ENCODE data around the gene XAB2.
A peak's percentile ranks its signal among the peaks of the same experiment; 100 is the strongest.

Gene XAB2

GRCh38 chr19:7648265-7649014 is 19.1 kb upstream of the XAB2 start:
- DNase-seq = peak; percentile 60

GRCh38 chr19:7647156-7647555 is 17.8 kb upstream of the XAB2 start:
- no peak for DNase-seq

GRCh38 chr19:7646426-7646700 is 17.0 kb upstream of the XAB2 start:
- no peak for DNase-seq

GRCh38 chr19:7645656-7646425 is 16.5 kb upstream of the XAB2 start:
- DNase-seq = no peak

- DNase-seq = no peak
Measured at GRCh38 chr19:7645163-7645562, 15.8 kb upstream of the XAB2 start.

- no peak for DNase-seq
Measured at GRCh38 chr19:7644550-7644877, 15.2 kb upstream of the XAB2 start.

DNA sequence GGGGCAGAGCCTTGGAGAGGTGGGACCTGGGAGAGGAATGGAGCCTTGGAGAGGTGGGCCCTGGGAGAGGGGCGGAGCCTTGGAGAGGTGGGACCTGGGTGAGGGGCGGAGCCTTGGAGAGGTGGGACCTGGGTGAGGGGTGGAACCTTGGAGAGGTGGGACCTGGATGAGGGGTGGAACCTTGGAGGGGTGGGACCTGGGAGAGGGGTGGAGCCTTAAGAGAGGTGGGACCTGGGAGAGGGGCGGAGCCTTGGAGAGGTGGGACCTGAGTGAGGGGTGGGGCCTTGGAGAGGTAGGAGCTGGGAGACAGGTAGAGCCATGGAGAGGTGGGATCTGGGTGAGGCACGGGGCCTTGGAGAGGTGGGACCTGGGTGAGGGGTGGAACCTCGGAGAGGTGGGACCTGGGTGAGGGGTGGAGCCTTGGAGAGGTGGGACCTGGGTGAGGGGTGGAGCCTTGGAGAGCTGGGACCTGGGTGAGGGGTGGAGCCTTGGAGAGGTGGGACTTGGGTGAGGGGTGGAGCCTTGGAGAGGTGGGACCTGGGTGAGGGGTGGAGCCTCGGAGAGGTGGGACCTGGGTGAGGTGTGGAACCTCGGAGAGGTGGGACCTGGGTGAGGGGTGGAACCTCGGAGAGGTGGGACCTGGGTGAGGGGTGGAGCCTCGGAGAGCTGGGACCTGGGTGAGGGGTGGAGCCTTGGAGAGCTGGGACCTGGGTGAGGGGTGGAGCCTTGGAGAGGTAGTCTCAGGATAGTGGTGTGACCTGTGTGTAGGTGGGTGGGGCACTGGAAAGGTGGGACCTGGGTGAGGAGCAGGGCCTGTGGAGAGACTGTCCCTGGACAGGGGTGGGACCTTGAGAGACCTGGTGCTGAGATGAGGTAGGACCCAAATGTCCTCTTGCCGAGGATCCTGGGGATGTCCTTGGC is 14.5 kb upstream of the XAB2 start:
- DNase-seq = peak; percentile 46

GRCh38 chr19:7643031-7643415 is 13.7 kb upstream of the XAB2 start:
- no peak for DNase-seq

DNA sequence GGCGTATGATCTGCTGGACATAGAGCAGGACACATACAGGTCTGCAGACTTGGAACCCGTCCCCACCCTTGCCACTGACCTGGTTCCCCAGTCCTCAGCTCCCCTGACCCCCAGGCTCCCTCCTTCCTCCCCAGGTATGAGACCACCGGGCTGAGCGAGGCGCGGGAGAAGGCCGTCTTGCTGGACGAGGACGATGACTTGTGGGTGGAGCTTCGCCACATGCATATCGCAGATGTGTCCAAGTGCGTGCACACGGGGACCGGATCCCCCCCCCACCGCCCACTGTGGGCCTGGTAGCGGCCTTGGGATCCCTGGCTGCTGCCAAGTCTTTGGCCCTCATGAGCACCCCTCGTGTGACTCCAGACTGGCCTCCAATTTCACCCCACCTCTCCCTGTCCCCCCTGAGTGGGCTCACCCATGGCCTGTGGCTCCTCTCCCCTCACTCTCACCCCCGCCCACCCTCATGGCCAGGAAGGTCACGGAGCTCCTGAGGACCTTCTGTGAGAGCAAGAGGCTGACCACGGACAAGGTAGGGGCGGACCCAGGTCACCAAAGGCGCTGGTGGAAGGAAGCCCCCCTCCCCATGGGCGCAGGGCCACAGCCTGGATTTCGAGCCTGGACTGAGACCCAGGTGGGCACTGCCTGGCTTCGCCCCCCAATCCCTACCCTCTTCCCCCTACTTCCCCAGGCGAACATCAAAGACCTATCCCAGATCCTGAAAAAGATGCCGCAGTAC is 13.1 kb upstream of the XAB2 start:
- no peak for DNase-seq

DNA sequence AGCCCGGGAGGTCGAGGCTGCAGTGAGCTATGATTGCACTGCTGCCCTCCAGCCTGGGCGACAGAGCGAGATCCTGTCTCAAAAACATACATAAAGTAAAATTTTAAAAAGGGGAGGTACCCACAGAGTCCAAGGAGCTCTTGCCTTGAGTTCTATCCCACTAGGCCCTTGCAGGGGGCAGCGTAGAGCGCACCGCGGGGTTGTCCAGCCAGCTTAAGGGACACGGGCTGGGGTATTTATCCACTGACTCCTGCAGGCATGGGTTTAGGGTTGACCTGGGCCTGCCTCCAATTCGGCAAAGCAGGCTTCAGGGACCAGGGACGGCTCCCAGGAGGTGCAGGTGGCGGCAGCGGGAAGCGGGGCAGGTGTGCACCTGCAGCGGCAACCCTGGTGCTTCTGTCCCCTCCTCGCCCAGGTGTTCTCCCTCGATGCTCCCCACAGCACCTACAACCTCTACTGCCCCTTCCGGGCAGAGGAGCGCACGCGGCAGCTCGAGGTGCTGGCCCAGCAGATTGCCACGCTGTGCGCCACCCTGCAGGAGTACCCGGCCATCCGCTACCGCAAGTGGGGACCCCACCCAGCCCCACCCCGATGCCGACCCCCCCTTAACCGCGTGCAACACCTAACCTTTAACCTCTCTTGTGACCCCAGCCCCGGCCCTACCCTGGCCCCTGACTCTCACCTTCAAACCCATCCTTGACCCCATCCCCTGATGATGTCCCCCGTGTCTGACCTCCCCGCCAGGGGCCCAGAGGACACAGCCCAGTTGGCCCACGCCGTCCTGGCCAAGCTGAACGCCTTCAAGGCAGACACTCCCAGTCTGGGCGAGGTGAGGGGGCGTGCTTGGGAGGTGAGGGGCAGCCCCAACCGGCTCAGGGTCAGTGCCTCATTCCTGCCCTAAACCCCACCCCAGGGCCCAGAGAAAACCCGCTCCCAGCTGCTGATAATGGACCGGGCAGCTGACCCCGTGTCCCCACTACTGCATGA is 12.2 kb upstream of the XAB2 start:
- peak; percentile 16 for DNase-seq

DNA sequence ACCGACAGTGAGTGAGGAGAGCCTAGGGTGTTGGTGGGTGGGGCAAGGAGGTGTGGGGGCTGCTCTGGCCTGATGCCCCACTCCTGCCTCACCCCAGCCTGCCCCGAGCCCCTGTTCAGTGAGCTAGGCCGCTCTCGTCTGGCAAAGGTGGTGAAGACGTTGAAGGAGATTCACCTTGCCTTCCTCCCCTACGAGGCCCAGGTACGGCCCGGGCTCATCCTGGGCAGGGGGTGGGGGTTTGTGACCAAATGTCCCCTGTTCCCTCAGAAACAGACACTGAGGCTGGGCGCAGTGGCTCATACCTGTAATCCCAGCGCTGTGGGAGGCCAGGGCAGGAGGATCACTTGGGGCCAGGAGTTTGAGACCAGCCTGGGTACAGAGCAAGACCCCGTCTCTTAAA is 11.5 kb upstream of the XAB2 start:
- no peak for DNase-seq

GRCh38 chr19:7639863-7640348 is 10.6 kb upstream of the XAB2 start:
- DNase-seq = no peak

DNA sequence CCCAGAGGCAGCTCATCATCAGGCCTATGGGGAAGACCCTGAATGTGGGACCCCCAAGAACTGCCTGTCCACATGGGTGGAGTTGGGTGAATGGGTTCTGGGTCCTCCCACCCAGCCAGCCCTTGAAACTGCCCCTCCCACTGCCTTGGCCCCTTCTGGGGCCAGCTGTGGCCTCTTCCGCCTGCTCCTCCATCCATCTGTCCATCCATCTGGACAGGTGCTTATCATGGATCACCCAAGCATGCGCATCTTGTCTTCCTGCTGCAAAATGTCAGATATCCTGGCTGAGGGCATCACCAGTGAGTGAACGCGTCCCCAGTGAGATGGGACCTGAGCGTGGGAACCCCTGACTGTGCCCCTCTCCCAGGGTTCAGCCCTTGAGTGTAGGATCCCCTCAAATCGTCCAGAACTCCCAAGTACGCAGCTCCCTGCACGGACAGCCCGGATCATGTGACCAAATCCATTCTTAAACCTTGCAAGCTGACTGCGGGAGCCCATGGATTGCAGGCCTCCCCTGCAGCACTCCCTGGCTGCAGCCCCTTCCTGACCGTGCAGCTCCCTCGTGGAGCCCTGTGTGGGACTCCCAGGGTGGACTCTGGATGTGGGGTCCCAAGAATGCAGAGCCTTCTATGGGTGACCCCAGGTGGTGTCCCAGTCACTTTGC is 9.6 kb upstream of the XAB2 start:
- peak; percentile 10 for DNase-seq

GRCh38 chr19:7637374-7638256 is 8.3 kb upstream of the XAB2 start:
- DNase-seq = peak; percentile 69

DNA sequence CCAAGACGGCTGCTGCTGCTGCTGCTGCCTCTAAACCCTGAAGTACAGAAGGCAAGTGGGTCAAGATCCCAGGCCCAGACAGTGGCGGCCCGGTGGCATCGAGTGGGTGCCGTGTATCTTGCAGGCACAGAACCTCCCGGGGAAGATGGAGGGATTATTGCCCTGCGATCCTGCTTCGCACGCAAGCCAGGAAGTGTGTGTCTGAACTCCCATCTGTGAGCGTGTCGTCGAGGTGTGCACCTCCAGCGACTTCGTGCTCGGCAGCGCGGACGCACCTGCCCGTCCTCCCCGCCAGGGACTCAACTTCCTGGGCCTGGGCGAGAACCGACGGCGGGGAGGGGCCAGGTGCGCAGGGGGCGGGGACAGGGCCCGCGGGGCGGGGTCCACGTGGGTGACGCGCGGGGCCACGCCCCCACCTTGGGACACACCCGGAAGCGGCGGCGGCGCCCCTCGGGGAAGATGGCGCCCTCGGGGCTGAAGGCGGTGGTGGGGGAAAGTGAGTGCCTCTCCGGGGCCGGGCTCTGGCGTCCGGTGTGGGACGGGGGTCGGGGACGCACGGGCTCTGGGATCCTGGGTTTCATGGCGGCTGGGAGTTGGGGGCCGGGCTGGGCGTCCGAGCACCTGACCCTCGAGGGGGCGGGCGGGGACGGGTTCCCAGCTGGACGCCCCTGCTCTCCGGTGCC is 7.5 kb upstream of the XAB2 start, which contains the start of gene STXBP2:
STXBP2 (plus strand) TSS at position 420 of the 683 bp plus-strand sequence; CDS start at position 460, 40 bp downstream.
- DNase-seq = peak; percentile 71

- no peak for DNase-seq
Measured at GRCh38 chr19:7636317-7636690, 7.0 kb upstream of the XAB2 start.

DNA sequence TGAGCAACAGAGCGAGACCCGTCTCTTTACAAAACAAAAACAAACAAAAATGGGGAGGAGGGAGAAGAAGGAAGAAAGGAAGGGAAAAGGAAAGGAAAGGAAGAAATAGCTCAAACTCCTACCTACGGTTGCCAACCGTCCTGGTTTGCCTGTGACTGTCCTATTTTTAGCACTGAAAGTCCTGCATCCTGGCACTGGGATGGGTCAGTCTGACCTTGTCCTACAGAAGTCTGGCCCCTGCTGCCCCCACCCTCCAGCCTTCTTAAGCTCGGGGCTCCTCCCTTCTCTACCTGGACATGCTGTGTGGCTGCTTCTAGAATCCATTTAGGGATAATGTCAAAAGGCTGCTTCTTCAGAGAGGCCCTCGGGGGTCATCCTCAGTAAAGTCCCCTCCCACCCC is 6.3 kb upstream of the XAB2 start:
- no peak for DNase-seq

DNA sequence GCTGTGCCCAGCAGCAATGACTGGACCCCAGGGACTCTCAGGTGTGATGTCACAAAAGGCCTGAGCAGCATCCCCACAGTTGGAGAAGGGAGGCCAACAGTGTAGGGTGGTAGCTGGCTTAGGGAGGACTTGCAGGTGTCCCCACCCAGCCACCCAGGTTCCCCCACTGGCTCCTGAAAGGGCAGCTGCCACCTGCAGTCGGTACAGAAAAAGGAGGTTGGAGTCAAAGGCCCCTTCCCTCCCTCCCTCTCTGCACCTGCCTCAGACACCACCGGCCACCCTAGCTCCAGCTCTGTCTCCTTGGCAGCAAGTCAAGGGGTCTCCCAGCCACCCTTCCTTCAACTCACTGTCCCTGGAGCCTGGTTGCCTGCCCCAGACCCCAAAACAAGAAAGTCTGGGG is 4.4 kb upstream of the XAB2 start, which contains the start of gene PCP2:
PCP2 (minus strand) TSS at position 22 of the 400 bp plus-strand sequence. CDS start 262 bp downstream, outside the sequence.
- no peak for DNase-seq
